Stimulated activated CD4-positive, alpha-beta T cell treated with anti-CD3 and anti-CD28 coated beads, Interleukin-12 subunit alpha, Interleukin-12 subunit beta, amount 100 ng/mL, for 24 hours (primary cell): ENCODE measurements around the gene APBB2.

Source experiments
- DNase-seq, 2 experiments: peaks; one replicate each; pipeline ENCODE4 v3.0.0-alpha.2; 2020; ENCODE audit warnings: low read depth in 2 of 2

APBB2 gene

DNA sequence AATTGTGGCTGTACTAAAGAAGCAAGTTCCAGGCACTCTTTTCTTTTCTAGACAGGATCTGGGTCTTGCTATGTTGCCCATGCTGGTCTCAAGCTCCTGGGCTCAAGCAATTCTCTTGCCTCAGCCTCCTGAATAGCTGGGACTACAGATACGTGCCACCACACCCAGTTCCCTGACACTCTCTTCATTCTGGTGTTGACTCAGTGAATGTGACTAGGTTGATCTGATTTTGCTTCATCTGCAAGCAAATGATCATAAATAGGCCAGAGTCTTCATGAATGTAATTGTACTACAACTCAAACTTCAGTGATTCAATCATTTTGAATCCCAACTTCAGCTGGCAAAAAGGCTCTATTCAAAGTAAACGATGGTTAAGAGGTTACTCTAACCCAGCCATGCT lies 78.5 kb downstream of the APBB2 start:
- no peak for DNase-seq

GRCh38 chr4:41134581-41134980 lies 79.8 kb downstream of the APBB2 start:
- DNase-seq: no peak

DNA sequence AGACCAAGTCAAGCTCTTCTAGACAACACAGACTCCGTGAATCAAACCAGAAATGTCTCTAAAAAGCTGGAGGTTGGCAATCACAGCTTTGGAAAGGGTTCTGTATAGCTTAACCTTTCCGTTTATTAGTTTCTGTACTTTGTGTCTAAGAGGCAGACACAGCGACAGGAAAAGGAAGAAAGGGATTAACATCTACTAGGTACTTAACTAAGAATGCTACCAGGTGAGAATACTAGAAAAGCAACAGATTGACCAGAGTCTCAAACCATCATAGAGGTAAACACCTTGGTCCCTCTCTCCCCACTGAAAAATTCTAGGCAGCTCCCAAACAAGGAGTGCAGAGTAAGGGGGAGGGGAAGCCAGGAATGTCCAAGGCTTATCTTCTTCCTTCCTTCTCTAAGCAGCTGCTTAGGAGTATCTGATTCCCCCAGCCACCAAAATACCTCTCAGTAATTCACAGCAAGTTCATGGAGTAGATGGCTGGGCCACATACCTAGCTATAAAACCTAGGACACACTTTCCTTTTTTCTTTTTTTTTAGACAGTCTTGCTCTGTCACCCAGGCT lies 80.8 kb downstream of the APBB2 start:
- DNase-seq: no peak

DNA sequence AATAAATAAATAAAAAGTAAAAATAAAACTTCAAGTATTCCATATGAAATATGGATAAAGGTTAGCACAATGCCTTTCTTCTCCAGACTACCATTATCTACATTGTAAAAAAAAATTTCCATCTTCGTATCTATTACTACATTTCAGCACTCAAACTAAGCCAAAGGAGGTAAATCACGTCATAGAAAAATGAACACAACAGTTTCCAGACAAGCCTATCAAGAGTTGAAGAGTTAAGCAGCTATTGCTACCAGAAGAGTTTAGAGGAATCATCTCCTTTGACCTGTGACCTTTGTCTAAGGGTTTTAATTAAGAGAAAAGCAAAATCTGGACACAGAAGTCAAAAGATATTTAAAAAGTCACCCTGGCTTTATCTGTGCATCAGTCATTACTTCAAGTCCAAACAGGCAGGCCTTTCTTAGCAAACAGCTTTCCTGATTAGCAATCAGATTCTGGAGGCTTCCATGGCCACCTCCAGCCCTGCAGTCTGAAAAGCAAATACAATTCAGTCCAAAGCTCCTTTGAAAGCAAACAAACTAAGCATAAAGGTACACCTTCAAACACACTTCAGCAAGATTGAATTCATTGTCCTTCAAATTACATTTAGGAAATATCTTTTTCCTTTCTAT lies 82.2 kb downstream of the APBB2 start:
- no peak for DNase-seq

- no peak for DNase-seq
Observed at GRCh38 chr4:41129936-41130440, 84.4 kb downstream of the APBB2 start.

DNA sequence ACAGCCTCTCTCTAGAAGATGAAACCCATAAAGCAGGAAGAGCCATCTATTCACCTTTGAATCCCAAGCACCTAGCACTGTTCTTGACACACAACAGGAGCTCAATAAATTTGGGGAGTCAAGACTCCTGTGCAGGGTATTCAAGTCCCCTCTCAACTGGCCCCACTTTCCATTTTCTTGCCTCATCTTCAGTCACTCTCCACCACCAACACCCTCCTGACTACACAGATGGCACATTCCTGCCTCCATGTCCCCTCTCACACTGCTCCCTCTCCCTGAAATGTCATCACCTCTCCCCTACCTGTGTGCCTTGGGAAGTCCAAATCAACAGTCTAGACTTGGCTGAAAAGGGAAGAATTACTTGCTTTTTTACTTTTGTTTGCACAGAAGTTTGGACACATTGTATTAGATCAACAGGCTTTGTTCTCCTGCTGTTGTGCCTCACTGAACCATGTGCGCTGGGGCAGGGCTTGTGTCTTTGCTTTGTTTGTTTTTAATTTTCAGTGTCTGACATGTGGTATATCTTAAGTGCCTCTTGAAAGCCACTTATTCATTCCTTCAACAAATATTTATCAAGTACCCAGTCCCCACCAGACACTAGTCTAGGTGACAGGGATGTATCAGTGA lies 85.1 kb downstream of the APBB2 start:
- DNase-seq: no peak

- no peak for DNase-seq
Observed at GRCh38 chr4:41125558-41126311, 88.6 kb downstream of the APBB2 start.

GRCh38 chr4:41124916-41125548 lies 89.3 kb downstream of the APBB2 start:
- no peak for DNase-seq

DNA sequence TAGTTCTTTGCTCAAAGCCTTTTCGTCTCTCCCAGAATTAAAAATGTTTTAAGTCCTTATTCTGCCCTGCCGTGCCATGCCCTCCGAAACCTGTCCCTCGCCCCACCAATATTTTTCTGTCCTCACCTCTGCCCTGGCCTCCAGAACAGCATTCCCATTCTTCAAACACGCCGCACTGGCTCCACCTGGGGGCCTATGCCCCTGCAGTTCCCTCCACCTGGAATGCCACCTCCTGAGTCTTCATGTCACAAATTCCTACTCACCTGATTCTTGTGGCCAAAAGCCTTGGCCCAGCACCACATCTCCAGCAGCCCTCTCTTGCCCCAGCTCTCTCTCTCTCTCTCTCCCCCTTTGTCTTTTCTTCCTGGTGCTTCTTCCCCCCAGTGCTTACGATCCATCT lies 91.6 kb downstream of the APBB2 start:
- DNase-seq: no peak

GRCh38 chr4:41122309-41122708 lies 92.0 kb downstream of the APBB2 start:
- DNase-seq: no peak

GRCh38 chr4:41121906-41122305 lies 92.4 kb downstream of the APBB2 start:
- DNase-seq: no peak

DNA sequence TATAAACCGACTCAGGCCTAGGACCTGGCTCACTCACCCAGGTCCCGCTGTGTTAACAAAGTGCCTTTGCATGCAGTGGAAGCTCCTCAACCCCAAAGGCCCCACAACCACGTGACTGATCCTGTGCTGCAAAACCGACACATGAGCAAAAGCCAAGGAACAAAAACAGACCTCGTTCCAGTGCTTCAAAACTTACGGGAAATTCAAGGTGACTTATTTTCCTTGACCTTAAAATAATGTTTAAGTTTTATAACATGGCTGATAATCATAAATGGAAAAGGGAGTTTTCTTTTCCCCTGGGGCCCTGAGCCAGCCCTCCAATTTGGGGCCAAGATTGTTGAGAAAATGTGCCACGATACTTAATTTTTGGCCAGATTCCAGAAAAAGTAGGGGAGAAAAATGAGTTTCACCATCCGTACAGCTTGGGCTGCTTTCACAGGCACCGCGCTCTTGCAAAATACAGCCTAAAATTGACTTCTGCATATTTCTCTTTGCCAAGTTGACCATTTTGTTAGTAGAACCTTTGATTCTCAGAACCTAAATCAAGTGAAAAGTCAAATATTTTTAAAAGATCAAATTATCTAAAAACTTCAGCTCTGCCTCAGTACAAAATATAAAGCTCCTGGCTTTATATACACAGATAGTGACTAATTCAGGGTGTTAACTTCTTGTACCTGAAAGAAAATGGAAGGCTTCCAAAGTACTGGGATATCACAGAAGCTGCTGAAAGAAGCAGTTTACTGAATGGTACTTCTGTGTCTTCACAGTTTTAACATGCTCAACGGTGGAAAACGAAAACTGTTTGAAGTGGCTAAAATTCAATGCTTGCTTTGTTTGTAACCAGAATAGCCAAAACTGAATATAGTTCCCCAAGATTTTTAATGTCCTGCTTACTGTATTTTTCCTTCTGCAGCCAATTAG lies 93.8 kb downstream of the APBB2 start:
- no peak for DNase-seq

- DNase-seq: no peak
Observed at GRCh38 chr4:41119867-41120295, 94.5 kb downstream of the APBB2 start.

DNA sequence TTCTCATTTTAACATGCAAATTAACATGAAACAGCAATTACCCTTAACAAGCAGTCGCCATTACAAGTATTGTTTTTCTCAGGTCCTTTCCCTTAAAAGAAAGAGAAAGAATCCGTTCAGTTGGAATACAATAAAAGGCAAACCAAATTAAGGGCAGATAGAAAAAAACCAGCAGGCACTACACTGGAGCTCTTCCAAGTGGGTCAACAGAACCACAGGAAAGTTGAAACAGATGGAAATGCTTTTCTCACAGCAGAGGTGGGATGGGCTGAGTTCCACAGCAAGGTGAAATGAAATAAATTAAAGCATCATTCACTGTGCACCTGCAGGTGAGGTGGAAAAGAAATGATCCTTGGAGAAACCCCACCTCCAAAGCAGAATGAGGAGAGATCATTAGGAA lies 102.6 kb downstream of the APBB2 start:
- no peak for DNase-seq

DNA sequence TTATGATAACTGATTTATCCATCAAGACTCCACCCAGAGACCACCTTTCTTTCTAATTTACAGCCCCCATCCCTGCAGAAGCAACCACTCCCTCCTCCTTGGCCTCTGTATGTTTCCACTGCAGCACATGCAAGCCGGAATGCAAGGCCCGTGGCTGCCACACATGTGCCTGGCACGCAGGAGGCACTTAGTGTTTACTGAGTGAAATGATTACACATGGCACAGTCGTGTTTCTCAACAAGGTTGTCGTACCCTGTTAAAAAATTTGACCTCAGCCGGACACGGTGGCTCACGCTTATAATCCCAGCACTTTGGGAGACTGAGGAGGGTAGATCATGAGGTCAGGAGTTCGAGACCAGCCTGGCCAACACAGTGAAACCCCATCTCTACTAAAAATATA lies 104.3 kb downstream of the APBB2 start:
- DNase-seq: no peak

GRCh38 chr4:41108481-41108880 lies 105.9 kb downstream of the APBB2 start:
- no peak for DNase-seq

GRCh38 chr4:41106694-41107419 lies 107.5 kb downstream of the APBB2 start:
- no peak for DNase-seq

DNA sequence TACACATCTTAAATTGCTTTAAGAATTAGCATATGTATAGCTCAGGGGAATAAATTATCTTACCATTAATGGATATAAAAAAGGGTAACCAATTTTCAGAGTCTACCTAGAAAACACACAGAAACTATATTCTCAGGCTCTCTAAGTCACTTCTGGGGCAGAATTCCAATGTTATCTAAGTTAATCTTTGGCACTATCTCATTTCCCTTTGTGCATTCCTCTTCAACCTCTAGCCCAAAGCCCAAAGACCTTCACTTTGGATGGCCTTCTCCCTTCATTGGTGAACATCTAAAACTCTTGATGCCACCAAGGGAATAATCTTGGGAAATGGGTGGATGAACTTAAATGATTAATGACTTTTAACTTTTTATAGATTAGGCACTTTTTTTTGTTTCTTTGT lies 108.3 kb downstream of the APBB2 start:
- no peak for DNase-seq

- no peak for DNase-seq
Observed at GRCh38 chr4:41104155-41104554, 110.2 kb downstream of the APBB2 start.

DNA sequence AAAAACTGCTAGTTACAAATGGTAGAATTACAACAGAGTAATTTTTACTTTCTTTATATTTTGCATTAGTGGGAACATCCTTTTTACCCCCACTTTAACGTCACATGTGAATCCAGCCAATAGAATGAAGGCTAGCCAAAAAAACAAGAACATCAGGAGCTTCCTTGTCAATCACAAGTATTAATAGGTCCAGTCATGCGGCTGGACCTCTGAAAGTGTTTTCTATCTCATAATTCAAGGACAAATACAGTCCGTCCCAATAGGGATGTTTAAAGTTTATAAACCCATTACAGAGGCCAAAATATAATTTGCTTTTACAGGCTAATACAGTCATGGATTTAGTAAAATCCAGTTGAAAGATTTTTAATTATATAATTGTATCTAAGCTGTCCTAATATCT lies 110.7 kb downstream of the APBB2 start:
- DNase-seq: no peak
